ENCODE measurements around the gene DEPDC4. TPM values are rescaled to one million over a fixed set of nuclear protein-coding genes. Genes with fewer than 3 reads are reported as not detected.
"Not testable (repeated sequence)": the region's sequence is repeated elsewhere in the genome, so short reads cannot be mapped to it uniquely, and the experiment has no call there.

DEPDC4 gene
- total RNA-seq, 1 donor from 2014 or later: 0.26 TPM

- DNase-seq (ENCODE audit: low read depth in 2 of 2): not testable (repeated sequence)
Observed at GRCh38 chr12:100265107-100265506, 1.8 kb downstream of the DEPDC4 start.

- DNase-seq (ENCODE audit: low read depth in 2 of 2): no peak
Observed at GRCh38 chr12:100263131-100263530, 3.7 kb downstream of the DEPDC4 start.

GRCh38 chr12:100258127-100258526, 8.8 kb downstream of the DEPDC4 start:
- DNase-seq (ENCODE audit: low read depth in 2 of 2): no peak

- no peak for DNase-seq (ENCODE audit: low read depth in 2 of 2)
Observed at GRCh38 chr12:100254876-100255275, 12.0 kb downstream of the DEPDC4 start.

- DNase-seq (ENCODE audit: low read depth in 2 of 2): no peak
Observed at GRCh38 chr12:100253437-100253836, 13.4 kb downstream of the DEPDC4 start.

GRCh38 chr12:100251917-100252316, 15.0 kb downstream of the DEPDC4 start:
- no peak for DNase-seq (ENCODE audit: low read depth in 2 of 2)

- DNase-seq (ENCODE audit: low read depth in 2 of 2): no peak
Observed at GRCh38 chr12:100249941-100250340, 16.9 kb downstream of the DEPDC4 start.

- DNase-seq (ENCODE audit: low read depth in 2 of 2): no peak
Observed at GRCh38 chr12:100248886-100249285, 18.0 kb downstream of the DEPDC4 start.

- no peak for DNase-seq (ENCODE audit: low read depth in 2 of 2)
Observed at GRCh38 chr12:100247765-100248164, 19.1 kb downstream of the DEPDC4 start.

GRCh38 chr12:100243137-100243536, 23.7 kb downstream of the DEPDC4 start:
- DNase-seq (ENCODE audit: low read depth in 2 of 2): no peak

GRCh38 chr12:100239589-100239988, 27.3 kb downstream of the DEPDC4 start:
- DNase-seq (ENCODE audit: low read depth in 2 of 2): no peak

- no peak for DNase-seq (ENCODE audit: low read depth in 2 of 2)
Observed at GRCh38 chr12:100238801-100239200, 28.1 kb downstream of the DEPDC4 start.

GRCh38 chr12:100234591-100235304, 32.1 kb downstream of the DEPDC4 start:
- peak; percentile 47 to 59 for DNase-seq (ENCODE audit: low read depth in 2 of 2)

GRCh38 chr12:100234166-100234565, 32.7 kb downstream of the DEPDC4 start:
- peak in 1 of 2 donors; percentile 13 for DNase-seq (ENCODE audit: low read depth in 2 of 2)

GRCh38 chr12:100231873-100232272, 35.0 kb downstream of the DEPDC4 start:
- DNase-seq (ENCODE audit: low read depth in 2 of 2): not testable (repeated sequence)

- DNase-seq (ENCODE audit: low read depth in 2 of 2): no peak
Observed at GRCh38 chr12:100229876-100230275, 37.0 kb downstream of the DEPDC4 start.

- peak in 1 of 2 donors; percentile 18 for DNase-seq (ENCODE audit: low read depth in 2 of 2)
Observed at GRCh38 chr12:100229036-100229635, 37.7 kb downstream of the DEPDC4 start.

GRCh38 chr12:100225491-100225890, 41.4 kb downstream of the DEPDC4 start:
- no peak for DNase-seq (ENCODE audit: low read depth in 2 of 2)

GRCh38 chr12:100222173-100222572, 44.7 kb downstream of the DEPDC4 start:
- DNase-seq (ENCODE audit: low read depth in 2 of 2): not testable (repeated sequence)

GRCh38 chr12:100221523-100221922, 45.4 kb downstream of the DEPDC4 start:
- no peak for DNase-seq (ENCODE audit: low read depth in 2 of 2)

- DNase-seq (ENCODE audit: low read depth in 2 of 2): no peak
Observed at GRCh38 chr12:100219328-100220109, 47.4 kb downstream of the DEPDC4 start.

GRCh38 chr12:100216337-100216736, 50.5 kb downstream of the DEPDC4 start:
- no peak for DNase-seq (ENCODE audit: low read depth in 2 of 2)
